ENCODE measurements around the gene TRPV3.

The TRPV3 gene

DNA sequence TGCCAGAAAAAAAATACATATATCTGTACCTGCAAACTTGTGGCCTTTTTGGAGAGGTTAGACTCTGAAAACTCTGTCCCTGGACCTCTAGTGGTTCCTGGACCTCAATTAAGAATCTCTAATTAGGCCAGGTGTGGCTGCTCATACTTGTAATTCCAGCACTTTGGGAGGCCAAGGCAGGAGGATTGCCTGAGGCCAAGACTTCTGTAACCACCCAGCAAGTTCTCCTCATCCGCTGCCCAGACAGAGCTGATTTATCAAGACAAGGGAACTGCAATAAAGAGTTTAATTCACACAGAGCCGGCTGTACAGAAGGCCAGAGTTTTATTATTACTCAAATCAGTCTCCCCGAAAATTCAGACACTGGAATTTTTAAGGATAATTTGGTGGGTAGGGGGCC is 77.6 kb downstream of the TRPV3 start:
- no peak overlapping the region for H3K4me3 ChIP-seq (ENCODE audit: insufficient read depth, low read length, poor library complexity, severe bottlenecking)
- no peak overlapping the region for H2AFZ ChIP-seq (ENCODE audit: low read depth, low read length, severe bottlenecking)
- no peaks in the 10 kb centered on the region for H3K79me2 ChIP-seq (ENCODE audit: insufficient read depth, low read length)
- H3K27me3 ChIP-seq (ENCODE audit: low read length), result no peaks in the 10 kb centered on the region
- no peak for TF ChIP-seq EZH2phosphoT487 (conservative IDR thresholded peaks at IDR 0.05; ENCODE audit: low read length)
- TF ChIP-seq, protein P1, sequence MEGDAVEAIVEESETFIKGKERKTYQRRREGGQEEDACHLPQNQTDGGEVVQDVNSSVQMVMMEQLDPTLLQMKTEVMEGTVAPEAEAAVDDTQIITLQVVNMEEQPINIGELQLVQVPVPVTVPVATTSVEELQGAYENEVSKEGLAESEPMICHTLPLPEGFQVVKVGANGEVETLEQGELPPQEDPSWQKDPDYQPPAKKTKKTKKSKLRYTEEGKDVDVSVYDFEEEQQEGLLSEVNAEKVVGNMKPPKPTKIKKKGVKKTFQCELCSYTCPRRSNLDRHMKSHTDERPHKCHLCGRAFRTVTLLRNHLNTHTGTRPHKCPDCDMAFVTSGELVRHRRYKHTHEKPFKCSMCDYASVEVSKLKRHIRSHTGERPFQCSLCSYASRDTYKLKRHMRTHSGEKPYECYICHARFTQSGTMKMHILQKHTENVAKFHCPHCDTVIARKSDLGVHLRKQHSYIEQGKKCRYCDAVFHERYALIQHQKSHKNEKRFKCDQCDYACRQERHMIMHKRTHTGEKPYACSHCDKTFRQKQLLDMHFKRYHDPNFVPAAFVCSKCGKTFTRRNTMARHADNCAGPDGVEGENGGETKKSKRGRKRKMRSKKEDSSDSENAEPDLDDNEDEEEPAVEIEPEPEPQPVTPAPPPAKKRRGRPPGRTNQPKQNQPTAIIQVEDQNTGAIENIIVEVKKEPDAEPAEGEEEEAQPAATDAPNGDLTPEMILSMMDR (IDR thresholded peaks at IDR 0.05; ENCODE audit: insufficient read depth, low read length, poor library complexity, severe bottlenecking), result no peak
- H4K20me1 ChIP-seq (ENCODE audit: low read depth, low read length), result no peaks in the 10 kb centered on the region
- H3F3A ChIP-seq (ENCODE audit: insufficient read depth), result no peaks in the 10 kb centered on the region
- H3K27ac ChIP-seq (ENCODE audit: low read depth, low read length), result no peak overlapping the region
- H3K36me3 ChIP-seq (ENCODE audit: low read length), result no peaks in the 10 kb centered on the region
- H3K9me2 ChIP-seq (replicated peaks; ENCODE audit: insufficient read depth, low read length), result no peaks in the 10 kb centered on the region
- H3K9ac ChIP-seq (ENCODE audit: low read length), result no peak overlapping the region
- no peak overlapping the region for H3K4me2 ChIP-seq (ENCODE audit: low read depth, low read length, poor library complexity, severe bottlenecking)
- H3K9me3 ChIP-seq (ENCODE audit: insufficient read depth, low read length), result no peaks in the 10 kb centered on the region

DNA sequence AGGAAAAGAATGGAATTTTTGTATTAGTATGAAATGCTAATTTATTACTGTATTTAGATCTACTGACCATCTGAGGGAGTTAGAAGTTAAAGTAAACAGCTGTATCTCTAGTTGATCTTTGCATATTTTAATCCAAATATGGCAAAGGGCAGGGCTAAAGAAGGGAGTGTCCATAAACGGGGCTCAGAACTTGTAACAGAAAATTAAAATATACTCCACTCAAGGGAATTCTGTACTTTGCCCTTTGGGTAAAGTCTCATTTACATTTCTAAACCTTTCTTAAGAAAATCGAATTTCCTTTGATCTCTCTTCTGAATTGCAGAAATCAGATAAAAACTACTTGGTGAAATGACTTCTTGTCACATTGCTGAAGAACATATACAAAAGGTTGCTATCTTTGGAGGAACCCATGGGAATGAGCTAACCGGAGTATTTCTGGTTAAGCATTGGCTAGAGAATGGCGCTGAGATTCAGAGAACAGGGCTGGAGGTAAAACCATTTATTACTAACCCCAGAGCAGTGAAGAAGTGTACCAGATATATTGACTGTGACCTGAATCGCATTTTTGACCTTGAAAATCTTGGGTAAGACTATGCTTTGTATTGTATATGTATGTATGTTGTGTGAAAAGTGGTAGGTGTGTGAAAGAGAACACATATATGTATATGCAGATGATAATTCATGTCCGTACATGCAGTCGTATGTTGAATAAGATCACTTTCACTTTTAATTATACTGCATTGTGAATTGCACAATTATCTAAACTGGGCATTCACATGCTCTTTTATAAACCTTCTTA is 81.6 kb downstream of the TRPV3 start, which contains the start of gene ASPA:
TSS of gene ASPA (plus strand) at position 186 of the 799 bp plus-strand sequence. CDS start at position 349, 163 bp downstream.
- no peaks in the 10 kb centered on the region for H3K9me2 ChIP-seq (replicated peaks; ENCODE audit: insufficient read depth, low read length)
- H3K4me2 ChIP-seq (ENCODE audit: low read depth, low read length, poor library complexity, severe bottlenecking), result no peak within 1 kb of the TSS
- H3K27me3 ChIP-seq (ENCODE audit: low read length), result no peaks in the 10 kb centered on the region
- H3F3A ChIP-seq (ENCODE audit: insufficient read depth), result no peaks in the 10 kb centered on the region
- TF ChIP-seq, protein P1 (IDR thresholded peaks at IDR 0.05; ENCODE audit: insufficient read depth, low read length, poor library complexity, severe bottlenecking), result no peak
- TF ChIP-seq EZH2phosphoT487 (conservative IDR thresholded peaks at IDR 0.05; ENCODE audit: low read length), result no peak
- no peaks in the 10 kb centered on the region for H3K9me3 ChIP-seq (ENCODE audit: insufficient read depth, low read length)
- no peak within 1 kb of the TSS for H3K4me3 ChIP-seq (ENCODE audit: insufficient read depth, low read length, poor library complexity, severe bottlenecking)
- no peak within 1 kb of the TSS for H2AFZ ChIP-seq (ENCODE audit: low read depth, low read length, severe bottlenecking)
- H3K27ac ChIP-seq (ENCODE audit: low read depth, low read length), result no peak within 1 kb of the TSS
- no peaks in the 10 kb centered on the region for H3K36me3 ChIP-seq (ENCODE audit: low read length)
- no peak within 1 kb of the TSS for H3K9ac ChIP-seq (ENCODE audit: low read length)
- H3K79me2 ChIP-seq (ENCODE audit: insufficient read depth, low read length), result no peaks in the 10 kb centered on the region
- no peaks in the 10 kb centered on the region for H4K20me1 ChIP-seq (ENCODE audit: low read depth, low read length)

- H2AFZ ChIP-seq (ENCODE audit: low read depth, low read length, severe bottlenecking), result no peak overlapping the region
- H4K20me1 ChIP-seq (ENCODE audit: low read depth, low read length), result no peaks in the 10 kb centered on the region
- no peaks in the 10 kb centered on the region for H3K9me2 ChIP-seq (replicated peaks; ENCODE audit: insufficient read depth, low read length)
- no peaks in the 10 kb centered on the region for H3K27me3 ChIP-seq (ENCODE audit: low read length)
- TF ChIP-seq EZH2phosphoT487 (conservative IDR thresholded peaks at IDR 0.05; ENCODE audit: low read length), result no peak
- TF ChIP-seq, protein P1 (IDR thresholded peaks at IDR 0.05; ENCODE audit: insufficient read depth, low read length, poor library complexity, severe bottlenecking), result no peak
- no peak overlapping the region for H3K27ac ChIP-seq (ENCODE audit: low read depth, low read length)
- H3K36me3 ChIP-seq (ENCODE audit: low read length), result no peaks in the 10 kb centered on the region
- H3K4me3 ChIP-seq (ENCODE audit: insufficient read depth, low read length, poor library complexity, severe bottlenecking), result no peak overlapping the region
- no peaks in the 10 kb centered on the region for H3K79me2 ChIP-seq (ENCODE audit: insufficient read depth, low read length)
- no peak overlapping the region for H3K9ac ChIP-seq (ENCODE audit: low read length)
- H3K9me3 ChIP-seq (ENCODE audit: insufficient read depth, low read length), result no peaks in the 10 kb centered on the region
- no peak overlapping the region for H3K4me2 ChIP-seq (ENCODE audit: low read depth, low read length, poor library complexity, severe bottlenecking)
- H3F3A ChIP-seq (ENCODE audit: insufficient read depth), result no peaks in the 10 kb centered on the region
Measured at GRCh38 chr17:3475251-3475685, 82.3 kb downstream of the TRPV3 start.

Measured in SU-DHL-6 (cell line).